HG03039 (cell line): Measurements from ENCODE around the gene NRG4.
"Not testable (repeated sequence)": the region's sequence is repeated elsewhere in the genome, so short reads cannot be mapped to it uniquely, and the experiment has no call there.

ENCODE experiments used
- ATAC-seq: cut with Tn5 transposase; IDR thresholded peaks from one replicate; pipeline ENCODE4 v1.9.1; 2021; ENCODE audit warnings: mild to moderate bottlenecking, moderate library complexity; ENCODE audit not compliant: unreplicated experiment

NRG4 gene

GRCh38 chr15:75994220-75994619 lies 18.0 kb downstream of the NRG4 start:
- no peak for ATAC-seq

- no peak for ATAC-seq
These were observed 19.3 kb downstream of the NRG4 start for GRCh38 chr15:75992897-75993296.

DNA sequence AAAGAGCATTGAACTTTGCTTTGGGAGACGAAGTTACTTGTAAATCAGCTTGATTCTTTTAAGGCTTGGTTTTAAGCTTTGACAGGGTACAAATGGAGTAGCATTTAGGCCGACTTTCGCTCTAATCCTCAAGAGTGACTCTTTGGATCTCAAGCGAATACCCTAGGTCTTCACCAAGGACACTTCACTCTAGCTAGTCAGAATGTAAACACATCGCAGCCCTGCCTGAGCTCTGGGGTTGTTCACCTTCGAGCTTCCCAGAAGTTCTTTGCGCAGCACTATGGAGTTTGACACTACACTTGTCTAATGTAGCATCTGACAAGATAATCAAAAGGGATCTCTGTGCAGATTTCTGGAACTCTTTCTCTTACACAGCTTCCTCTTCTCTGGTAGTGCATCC lies 22.3 kb downstream of the NRG4 start:
- no peak for ATAC-seq

- ATAC-seq = no peak
These were observed 23.2 kb downstream of the NRG4 start for GRCh38 chr15:75989045-75989444.

GRCh38 chr15:75985971-75986370 lies 26.3 kb downstream of the NRG4 start:
- no peak for ATAC-seq

DNA sequence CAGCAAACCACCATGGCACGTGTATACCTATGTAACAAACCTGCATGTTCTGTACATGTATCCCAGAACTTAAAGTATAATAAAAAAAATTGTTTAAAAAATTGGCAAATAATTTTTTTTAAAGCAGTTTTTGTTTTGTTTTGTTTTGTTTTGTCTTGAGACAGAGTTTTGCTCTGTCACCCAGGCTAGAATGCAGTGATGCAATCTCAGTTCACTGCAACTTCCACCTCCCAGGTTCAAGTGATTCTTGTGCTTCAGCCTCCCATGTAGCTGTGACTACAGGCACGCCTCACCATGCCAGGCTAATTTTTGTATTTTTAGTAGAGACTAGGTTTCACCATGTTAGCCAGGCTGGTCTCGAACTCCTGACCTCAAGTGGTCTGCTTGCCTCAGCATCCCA lies 27.5 kb downstream of the NRG4 start:
- not testable (repeated sequence) for ATAC-seq

GRCh38 chr15:75982468-75982867 lies 29.8 kb downstream of the NRG4 start:
- no peak for ATAC-seq

GRCh38 chr15:75981149-75981815 lies 30.9 kb downstream of the NRG4 start:
- no peak for ATAC-seq

DNA sequence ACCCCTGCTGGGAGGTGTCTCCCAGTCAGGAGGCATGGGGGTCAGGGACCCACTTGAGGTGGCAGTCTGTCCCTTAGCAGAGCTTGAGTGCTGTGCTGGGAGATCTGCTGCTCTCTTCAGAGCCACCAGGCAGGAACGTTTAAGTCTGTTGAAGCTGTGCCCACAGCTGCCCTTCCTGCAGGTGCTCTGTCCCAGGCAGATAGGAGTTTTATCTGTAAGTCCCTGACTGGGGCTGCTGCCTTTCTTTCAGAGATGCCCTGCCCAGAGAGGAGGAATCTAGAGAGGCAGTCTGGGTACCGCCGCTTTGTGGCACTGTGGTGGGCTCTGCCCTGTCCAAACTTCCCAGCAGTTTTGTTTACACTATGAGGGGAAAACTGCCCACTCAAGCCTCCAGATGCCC lies 35.5 kb downstream of the NRG4 start:
- ATAC-seq = not testable (repeated sequence)

DNA sequence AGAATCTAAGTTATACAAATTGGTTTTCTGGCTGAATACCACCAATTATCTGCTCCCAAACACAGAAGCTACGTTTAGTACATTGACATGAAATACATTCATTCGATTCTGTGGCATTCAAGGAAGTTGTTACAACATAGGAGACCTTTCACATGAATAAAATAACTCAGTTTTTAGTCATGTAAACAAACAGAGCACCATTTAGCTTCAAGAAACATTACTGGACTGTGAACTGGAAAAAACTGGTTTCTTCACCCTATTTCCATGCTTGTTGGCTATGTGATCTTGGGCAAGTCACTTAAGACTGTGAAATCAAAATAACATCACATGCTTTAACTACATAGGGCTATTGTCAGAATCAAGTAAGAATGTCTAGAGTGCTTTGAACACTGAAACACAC lies 46.2 kb downstream of the NRG4 start:
- no peak for ATAC-seq

- ATAC-seq = no peak
These were observed 50.9 kb downstream of the NRG4 start for GRCh38 chr15:75961331-75961730.

DNA sequence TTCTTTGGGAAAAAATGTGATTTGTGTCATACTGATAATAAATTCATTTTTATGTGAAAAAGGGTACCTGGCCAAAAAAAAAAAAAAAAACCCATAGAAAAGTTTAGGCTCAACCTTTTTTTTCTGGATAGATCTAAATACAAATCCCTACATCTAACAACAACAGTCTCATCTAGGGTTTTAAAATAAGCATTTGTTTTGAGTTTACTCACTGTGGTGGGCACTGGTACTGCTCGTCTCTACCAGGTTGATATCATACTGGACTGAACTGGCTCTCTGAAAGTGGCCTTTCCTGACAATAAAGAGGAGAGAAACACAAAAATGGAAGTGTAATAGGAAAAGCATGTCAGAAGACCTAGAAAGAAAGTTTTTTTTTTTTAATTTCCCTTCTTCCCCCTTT lies 56.5 kb downstream of the NRG4 start:
- ATAC-seq = no peak

GRCh38 chr15:75952525-75952924 lies 59.7 kb downstream of the NRG4 start:
- ATAC-seq = no peak

DNA sequence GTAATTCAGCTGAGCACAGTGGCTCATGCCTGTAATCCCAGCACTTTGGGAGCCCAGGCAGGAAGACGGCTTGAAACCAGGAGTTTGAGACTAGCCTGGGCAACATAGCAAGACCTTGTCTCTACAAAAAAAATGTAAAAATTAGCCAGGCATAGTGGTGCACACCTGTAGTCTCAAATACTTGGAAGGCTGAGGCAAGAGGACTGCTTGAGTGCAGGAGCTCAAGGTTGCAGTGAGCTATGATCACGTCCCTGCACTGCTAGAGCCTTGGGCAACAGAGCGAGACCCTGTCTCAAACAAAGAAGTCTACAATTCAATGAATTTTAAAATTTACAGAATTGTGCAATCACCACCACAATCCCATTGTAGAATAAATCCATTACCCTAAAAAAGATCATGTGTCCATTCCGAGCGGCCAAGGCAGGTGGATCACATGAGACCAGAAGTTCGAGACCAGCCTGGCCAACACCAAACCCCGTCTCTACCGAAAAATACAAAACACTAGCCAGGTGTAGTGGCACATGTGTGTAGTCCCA lies 63.4 kb downstream of the NRG4 start:
- no peak for ATAC-seq

DNA sequence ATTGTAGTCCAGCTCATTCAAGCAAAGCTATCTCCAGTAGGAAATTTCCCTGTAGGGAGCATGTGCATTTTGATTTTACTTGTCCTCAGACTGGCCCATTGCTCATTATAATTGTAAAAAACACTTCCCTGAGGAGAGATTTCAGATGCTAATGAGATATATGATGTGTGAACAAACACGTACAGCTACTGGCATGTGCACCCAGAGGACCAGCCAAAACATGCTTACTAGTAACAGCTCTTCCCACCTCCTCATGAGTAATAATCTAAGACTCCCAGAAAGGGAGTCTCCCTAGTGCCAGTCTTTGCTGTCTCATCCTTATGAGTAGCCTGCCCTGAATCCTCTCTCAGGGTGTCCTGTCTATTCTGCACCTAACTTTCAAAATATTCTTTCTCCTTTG lies 65.1 kb downstream of the NRG4 start:
- ATAC-seq = no peak

GRCh38 chr15:75945953-75946352 lies 66.3 kb downstream of the NRG4 start:
- ATAC-seq = no peak

GRCh38 chr15:75943713-75944215 lies 68.5 kb downstream of the NRG4 start:
- ATAC-seq = no peak

DNA sequence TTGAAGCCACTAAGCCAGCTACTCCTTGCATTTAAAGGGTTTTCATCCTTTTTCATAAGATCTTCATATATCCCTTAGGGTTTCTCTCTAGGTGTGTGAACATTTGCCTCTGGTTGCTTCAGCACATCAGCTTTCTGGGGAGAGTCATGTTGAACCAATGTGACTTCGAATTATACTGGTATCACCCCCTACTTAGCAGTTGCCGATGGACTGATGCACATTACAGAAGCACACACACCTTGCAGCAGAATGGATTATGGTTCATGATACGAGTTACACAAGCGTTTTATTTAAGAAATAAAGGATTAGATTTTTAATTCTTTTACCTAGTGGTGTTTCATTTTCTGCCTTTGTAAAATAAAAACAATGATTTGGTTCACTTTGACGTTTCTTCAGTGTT lies 69.0 kb downstream of the NRG4 start:
- no peak for ATAC-seq

DNA sequence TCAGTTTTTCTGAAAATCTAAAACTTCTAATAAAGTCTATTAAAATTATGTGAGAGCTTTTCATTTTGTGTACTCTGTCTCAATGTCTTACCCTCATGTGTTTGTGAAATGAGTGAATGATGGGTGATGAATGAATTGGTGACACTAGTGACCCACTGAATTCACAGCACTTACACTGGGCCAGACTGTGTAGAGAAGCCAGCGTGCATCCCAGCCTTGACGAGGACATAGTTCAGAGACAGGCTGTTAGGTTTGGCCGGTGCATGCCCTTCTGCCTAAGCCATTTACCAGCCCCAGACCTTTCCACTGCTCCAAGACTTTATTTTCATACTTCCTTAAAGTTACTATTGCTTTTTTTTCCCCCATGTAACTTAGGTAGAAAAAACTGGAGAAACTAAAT lies 69.8 kb downstream of the NRG4 start:
- ATAC-seq = no peak

GRCh38 chr15:75930866-75931265 lies 81.4 kb downstream of the NRG4 start:
- ATAC-seq = no peak

DNA sequence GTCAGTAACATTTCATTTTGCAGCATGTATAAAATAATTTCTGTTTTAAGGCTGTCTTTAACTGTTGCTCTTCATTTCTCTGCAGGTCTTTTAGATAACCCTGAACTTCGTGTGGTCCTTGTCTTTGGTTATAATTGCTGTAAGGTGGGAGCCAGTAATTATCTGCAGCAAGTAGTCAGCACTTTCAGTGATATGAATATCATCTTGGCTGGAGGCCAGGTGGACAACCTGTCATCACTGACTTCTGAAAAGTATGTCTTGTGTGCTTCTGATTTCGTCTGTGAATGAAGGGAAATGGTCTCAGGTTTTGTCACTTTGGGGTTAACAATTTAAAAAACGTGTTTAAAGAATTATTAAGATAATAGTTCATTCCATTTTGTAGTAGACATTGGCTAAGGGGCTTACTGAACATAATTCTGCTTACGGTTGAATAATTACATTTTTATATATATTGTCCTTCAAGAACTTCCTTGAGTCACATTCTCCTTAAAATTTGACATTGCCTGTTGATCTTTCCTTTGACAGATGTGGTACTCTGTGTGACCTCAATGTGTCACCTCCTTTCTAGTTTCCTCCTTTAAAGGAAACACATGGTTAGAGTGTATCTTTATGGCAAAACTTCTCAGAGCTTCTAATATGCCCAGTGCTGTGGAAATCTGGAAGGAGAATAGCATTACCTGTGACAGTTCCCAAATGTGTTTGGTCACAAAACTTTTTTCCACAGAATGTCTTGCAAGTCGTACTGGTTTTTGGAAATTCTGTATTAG lies 82.2 kb downstream of the NRG4 start:
- ATAC-seq = no peak
